B cell (primary cell): Measurements from ENCODE around the gene ADRB1. TPM values are rescaled to one million over a fixed set of nuclear protein-coding genes. Genes with fewer than 3 reads are reported as not detected.

Source experiments
- ATAC-seq: fragments of 200-7000 bp; cut with Tn5 transposase; one replicate; pipeline ENCODE4 v1.10.0; 2021; ENCODE audit warnings: low read depth, mild to moderate bottlenecking, moderate number of reproducible peaks, moderate library complexity
- CTCF ChIA-PET: fragments of 350-600 bp; sonication (Branson Sonifier 250); formaldehyde crosslinking; loops from one replicate; lab custom pipeline; 2021; ENCODE audit warnings: antibody characterized with exemption, inconsistent platforms; lab: Charles Lee
- POLR2A ChIA-PET: fragments of 350-600 bp; sonication (Branson Sonifier 250); formaldehyde crosslinking; loops from one replicate; lab custom pipeline; 2021; ENCODE audit warnings: antibody characterized with exemption; lab: Charles Lee
- DNase-seq: peaks from one replicate; pipeline ENCODE4 v3.0.0; 2013
- H2AFZ ChIP-seq: 2 replicates; pipeline ENCODE4 v1.6.1; 2012; ENCODE audit warnings: mild to moderate bottlenecking, low read depth, low read length; ENCODE audit not compliant: insufficient read depth, poor library complexity, severe bottlenecking
- H3K27ac ChIP-seq, 2 donors: 1 replicate in 1 of 2; 2 replicates in 1 of 2; pipeline ENCODE4 v1.5.1; 2012 to 2013; ENCODE audit warnings: low read length in 2 of 2, mild to moderate bottlenecking in 2 of 2, moderate library complexity in 1 of 2
- H3K27me3 ChIP-seq, 4 experiments: fragments of 200-600 bp in 1 of 4; sonication (generic) in 1 of 4; replicated peaks in 1 of 4; 1 replicate in 2 of 4; 2 replicates in 2 of 4; pipeline versions ENCODE4 v1.6.1 to v1.7.0; 2013 to 2016; ENCODE audit warnings: low read length in 3 of 4, mild to moderate bottlenecking in 2 of 4, mixed read lengths in 1 of 4, moderate library complexity in 1 of 4; ENCODE audit not compliant: insufficient read depth in 4 of 4, control insufficient read depth in 3 of 4; ENCODE audit errors: control extremely low read depth in 1 of 4
- H3K36me3 ChIP-seq, 2 experiments: replicated peaks in 1 of 2; 1 replicate in 1 of 2; 2 replicates in 1 of 2; pipeline versions ENCODE4 v1.6.1 to v1.7.1; 2013; ENCODE audit warnings: low read length in 1 of 2; ENCODE audit not compliant: insufficient read depth in 2 of 2, control insufficient read depth in 1 of 2; ENCODE audit errors: control extremely low read depth in 1 of 2, extremely low read depth in 1 of 2
- H3K4me1 ChIP-seq, 2 donors: fragments of 200-600 bp in 1 of 2; sonication (generic) in 1 of 2; 1 replicate in 1 of 2; 2 replicates in 1 of 2; pipeline versions ENCODE4 v1.5.1 to v1.6.1; 2013 to 2017; ENCODE audit warnings: low read length in 2 of 2; ENCODE audit not compliant: control insufficient read depth in 2 of 2, insufficient read depth in 2 of 2
- H3K4me2 ChIP-seq: replicated peaks from 2 replicates; pipeline ENCODE3; 2012; ENCODE audit warnings: mild to moderate bottlenecking, low read depth, low read length; ENCODE audit not compliant: poor library complexity, severe bottlenecking
- H3K4me3 ChIP-seq, 5 experiments: fragments of 200-600 bp in 1 of 5; sonication (generic) in 1 of 5; 1 replicate in 3 of 5; 2 replicates in 2 of 5; pipeline versions ENCODE4 v1.5.1 to v1.7.0; 2011 to 2016; ENCODE audit warnings: low read length in 4 of 5, mild to moderate bottlenecking in 4 of 5, low read depth in 2 of 5, control low read depth in 1 of 5, moderate library complexity in 1 of 5; ENCODE audit not compliant: insufficient read depth in 1 of 5; ENCODE audit errors: control extremely low read depth in 1 of 5, extremely low read depth in 1 of 5
- H3K79me2 ChIP-seq: fragments of 200-600 bp; sonication (generic); one replicate; pipeline ENCODE4 v1.6.0; 2016; ENCODE audit warnings: low read length; ENCODE audit not compliant: control insufficient read depth, insufficient read depth
- H3K9ac ChIP-seq: fragments of 200-600 bp; sonication (generic); 2 replicates; pipeline ENCODE4 v1.6.1; 2017; ENCODE audit warnings: mild to moderate bottlenecking, low read length, moderate library complexity
- H3K9me3 ChIP-seq, 3 donors: one replicate each; pipeline versions ENCODE4 v1.6.1 to v1.7.1; 2013; ENCODE audit warnings: low read length in 2 of 3; ENCODE audit not compliant: control insufficient read depth in 2 of 3, insufficient read depth in 1 of 3; ENCODE audit errors: control extremely low read depth in 1 of 3
- H4K20me1 ChIP-seq: 2 replicates; pipeline ENCODE4 v1.6.0; 2012; ENCODE audit warnings: mild to moderate bottlenecking, low read length; ENCODE audit not compliant: insufficient read depth, control insufficient read depth, poor library complexity, severe bottlenecking
- H3K27ac Mint-ChIP-seq: one replicate; pipeline ENCODE4 v1.8.0; 2021; ENCODE audit warnings: mixed read lengths
- H3K27me3 Mint-ChIP-seq: one replicate; pipeline ENCODE4 v1.8.0; 2021; ENCODE audit warnings: mixed read lengths
- H3K4me1 Mint-ChIP-seq: one replicate; pipeline ENCODE4 v1.8.0; 2021; ENCODE audit warnings: mixed read lengths
- H3K4me3 Mint-ChIP-seq: one replicate; pipeline ENCODE4 v1.8.0; 2021; ENCODE audit warnings: mixed read lengths
- H3K9me3 Mint-ChIP-seq: one replicate; pipeline ENCODE4 v1.8.0; 2022; ENCODE audit warnings: mixed read lengths; ENCODE audit not compliant: insufficient read depth
- EZH2 ChIP-seq: IDR thresholded peaks from 2 replicates; pipeline ENCODE4 v1.6.1; 2012; ENCODE audit warnings: borderline replicate concordance, low read depth, mild to moderate bottlenecking, moderate library complexity, low read length; ENCODE audit not compliant: insufficient read depth, poor library complexity, severe bottlenecking
- WGBS: methylation state at CpG from one replicate; pipeline ENCODE4 v1.1.5; 2013; ENCODE audit warnings: missing lambda C conversion rate; ENCODE audit not compliant: insufficient coverage; 5-methylcytosine and 5-hydroxymethylcytosine counted together
- intact Hi-C: fragments of 100-400 bp; cut with micrococcal nuclease; formaldehyde crosslinking; loops from one replicate; pipeline ENCODE4 v1.10.0; 2022
- polyA plus RNA-seq: library from polyadenylated mRNA; depleted of rRNA; stranded (reverse); fragments of >200 nt; gene quantifications from 2 replicates; pipeline ENCODE4 v1.2.3, GENCODE V29; 2012
- total RNA-seq, 2 donors: library from RNA; stranded (reverse); fragments of 120-200 nt in 1 of 2; gene quantifications; 1 replicate in 1 of 2; 2 replicates in 1 of 2; pipeline versions ENCODE4 v1.2.3 to v1.2.4, GENCODE V29; 2013 to 2022
- TF ChIP-seq, protein P1 (sequence below): fragments of 200-600 bp; IDR thresholded peaks from one replicate; pipeline ENCODE4 v1.8.0; 2022; ENCODE audit warnings: antibody characterized with exemption, mild to moderate bottlenecking

ADRB1 gene
- total and polyA plus RNA-seq, 2 donors (not counting 1 experiment from before 2014, with no cell fraction given): 0.10 TPM; not detected in 1

DNA sequence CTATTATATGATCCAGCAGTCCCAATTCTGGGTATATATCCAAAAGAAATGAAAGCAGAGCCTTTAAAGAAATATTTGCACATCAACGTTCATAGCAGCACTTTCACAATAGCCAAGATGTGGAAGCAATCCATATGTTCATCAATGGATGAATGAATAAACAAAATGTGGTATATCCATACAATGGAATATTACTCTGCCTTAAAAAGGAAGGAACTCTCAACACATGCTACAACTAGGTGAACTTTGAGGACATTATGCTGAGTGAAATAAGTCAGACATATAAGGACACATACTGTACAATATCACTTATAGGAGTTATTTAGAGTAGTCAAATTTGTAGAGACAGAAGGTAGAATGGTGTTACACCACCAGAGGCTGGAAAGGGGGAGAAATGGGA is 28.0 kb upstream of the ADRB1 start:
- ATAC-seq (no peak), DNase-seq (no peak)
- H3K27me3 ChIP-seq: peaks cover 0 to 7% (median 3%) of the 10 kb centered on the region in 4 experiments
- no peaks in the 10 kb centered on the region for H3K36me3 ChIP-seq
- peaks cover 4 to 6% of the 10 kb centered on the region in 2 donors for H3K4me1 ChIP-seq
- no peak overlapping the region for H3K4me3 Mint-ChIP-seq
- no peak overlapping the region for H3K27ac ChIP-seq
- WGBS: no CpG with 5 or more reads among the region's 1 CpG
- ChIA-PET CTCF (interaction anchor here (1.0 kb wide), 1 partner anchor 33 kb away, joined by 3 read pairs; no protein-coding TSS in a partner anchor), POLR2A (no interaction called here)
- H3K4me1 Mint-ChIP-seq: no peaks in the 10 kb centered on the region
- no peak overlapping the region for H3K9ac ChIP-seq
- no peaks in the 10 kb centered on the region for H4K20me1 ChIP-seq
- H3K4me2 ChIP-seq: no peak overlapping the region
- H3K79me2 ChIP-seq: no peaks in the 10 kb centered on the region
- no peak overlapping the region for H3K27ac Mint-ChIP-seq
- H3K9me3 ChIP-seq: peaks cover 0 to 3% (median 1%) of the 10 kb centered on the region in 3 donors
- H3K9me3 Mint-ChIP-seq: peaks cover 2% of the 10 kb centered on the region
- H3K4me3 ChIP-seq: no peak overlapping the region
- TF ChIP-seq, protein P1, sequence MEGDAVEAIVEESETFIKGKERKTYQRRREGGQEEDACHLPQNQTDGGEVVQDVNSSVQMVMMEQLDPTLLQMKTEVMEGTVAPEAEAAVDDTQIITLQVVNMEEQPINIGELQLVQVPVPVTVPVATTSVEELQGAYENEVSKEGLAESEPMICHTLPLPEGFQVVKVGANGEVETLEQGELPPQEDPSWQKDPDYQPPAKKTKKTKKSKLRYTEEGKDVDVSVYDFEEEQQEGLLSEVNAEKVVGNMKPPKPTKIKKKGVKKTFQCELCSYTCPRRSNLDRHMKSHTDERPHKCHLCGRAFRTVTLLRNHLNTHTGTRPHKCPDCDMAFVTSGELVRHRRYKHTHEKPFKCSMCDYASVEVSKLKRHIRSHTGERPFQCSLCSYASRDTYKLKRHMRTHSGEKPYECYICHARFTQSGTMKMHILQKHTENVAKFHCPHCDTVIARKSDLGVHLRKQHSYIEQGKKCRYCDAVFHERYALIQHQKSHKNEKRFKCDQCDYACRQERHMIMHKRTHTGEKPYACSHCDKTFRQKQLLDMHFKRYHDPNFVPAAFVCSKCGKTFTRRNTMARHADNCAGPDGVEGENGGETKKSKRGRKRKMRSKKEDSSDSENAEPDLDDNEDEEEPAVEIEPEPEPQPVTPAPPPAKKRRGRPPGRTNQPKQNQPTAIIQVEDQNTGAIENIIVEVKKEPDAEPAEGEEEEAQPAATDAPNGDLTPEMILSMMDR: no peak
- TF ChIP-seq EZH2: no peak
- no peak overlapping the region for H2AFZ ChIP-seq
- peaks cover 17% of the 10 kb centered on the region for H3K27me3 Mint-ChIP-seq
- intact Hi-C loops: no loop called here

DNA sequence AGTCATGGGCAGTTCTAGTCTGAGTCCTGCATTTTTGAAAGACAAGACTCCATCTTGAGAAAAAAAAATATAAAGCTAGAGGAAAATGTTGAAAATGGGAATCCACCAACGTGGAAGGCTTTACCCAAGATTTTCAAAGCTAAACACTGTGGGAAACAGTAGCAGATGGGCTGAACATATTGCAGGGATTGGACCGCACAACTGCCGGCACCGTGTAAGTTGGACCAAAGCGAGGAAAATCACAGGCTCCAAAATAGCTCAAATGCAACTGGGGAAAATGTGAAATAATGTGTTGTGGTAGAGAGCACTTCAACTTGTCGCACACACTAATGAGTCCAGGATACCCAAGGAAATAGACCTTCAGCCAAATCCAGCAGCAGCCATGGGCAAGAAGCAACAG is 26.4 kb upstream of the ADRB1 start:
- Histone ChIP-seq H3K36me3 (no peaks in the 10 kb centered on the region), H3K4me3 (no peak overlapping the region), H3K79me2 (no peaks in the 10 kb centered on the region), H3K27ac (no peak overlapping the region), H3K4me1 (peaks cover 4 to 6% of the 10 kb centered on the region in 2 donors), H3K9ac (no peak overlapping the region), H3K27me3 (peaks cover 0 to 7% (median 3%) of the 10 kb centered on the region in 4 experiments), H3K9me3 (peaks cover 0 to 3% (median 1%) of the 10 kb centered on the region in 3 donors), H3K4me2 (no peak overlapping the region), H4K20me1 (no peaks in the 10 kb centered on the region), H2AFZ (no peak overlapping the region)
- ATAC-seq (no peak), DNase-seq (no peak)
- Mint-ChIP-seq H3K27me3 (peaks cover 17% of the 10 kb centered on the region), H3K4me1 (no peaks in the 10 kb centered on the region), H3K9me3 (peaks cover 2% of the 10 kb centered on the region), H3K4me3 (no peak overlapping the region), H3K27ac (no peak overlapping the region)
- TF ChIP-seq EZH2: no peak
- TF ChIP-seq, protein P1: no peak
- WGBS: 87% methylated on average over 6 of the region's 6 CpGs
- ChIA-PET CTCF (interaction anchor here (1.1 to 1.2 kb wide), 2 partner anchors 30 to 218 kb away, joined by 3 read pairs; no protein-coding TSS in a partner anchor), POLR2A (no interaction called here)
- intact Hi-C loops: no loop called here
